MM.1S (cell line): ENCODE measurements around the gene CFAP298.

ENCODE experiments used
- CTCF ChIP-seq: fragments of 300-600 bp; sonication (generic); IDR thresholded peaks from 2 replicates; pipeline ENCODE4 v1.5.1; 2016; ENCODE audit warnings: antibody characterized with exemption, low read length, mixed read lengths
- EZH2 ChIP-seq: fragments of 300-600 bp; sonication (generic); optimal IDR thresholded peaks from 2 replicates; pipeline ENCODE3; 2017; ENCODE audit warnings: low read depth, mild to moderate bottlenecking, antibody characterized with exemption, low read length, mixed read lengths

GRCh38 chr21:32645261-32646182 is 33.3 kb upstream of the CFAP298 start:
- TF ChIP-seq CTCF (no peak), EZH2 (no peak)
